GM12875 (cell line): ENCODE data around the gene CORO2B.

Experiments used
- H3K4me3 ChIP-seq: one replicate; pipeline ENCODE4 v1.5.1; 2011; ENCODE audit warnings: low read depth, low read length, control low read depth
- TF ChIP-seq, protein P1 (sequence below): IDR thresholded peaks from 2 replicates; pipeline ENCODE4 v1.5.1; 2011; ENCODE audit warnings: low read depth, mild to moderate bottlenecking, control low read depth, inconsistent platforms, low read length, moderate library complexity, borderline replicate concordance; ENCODE audit not compliant: insufficient read depth

CORO2B gene

DNA sequence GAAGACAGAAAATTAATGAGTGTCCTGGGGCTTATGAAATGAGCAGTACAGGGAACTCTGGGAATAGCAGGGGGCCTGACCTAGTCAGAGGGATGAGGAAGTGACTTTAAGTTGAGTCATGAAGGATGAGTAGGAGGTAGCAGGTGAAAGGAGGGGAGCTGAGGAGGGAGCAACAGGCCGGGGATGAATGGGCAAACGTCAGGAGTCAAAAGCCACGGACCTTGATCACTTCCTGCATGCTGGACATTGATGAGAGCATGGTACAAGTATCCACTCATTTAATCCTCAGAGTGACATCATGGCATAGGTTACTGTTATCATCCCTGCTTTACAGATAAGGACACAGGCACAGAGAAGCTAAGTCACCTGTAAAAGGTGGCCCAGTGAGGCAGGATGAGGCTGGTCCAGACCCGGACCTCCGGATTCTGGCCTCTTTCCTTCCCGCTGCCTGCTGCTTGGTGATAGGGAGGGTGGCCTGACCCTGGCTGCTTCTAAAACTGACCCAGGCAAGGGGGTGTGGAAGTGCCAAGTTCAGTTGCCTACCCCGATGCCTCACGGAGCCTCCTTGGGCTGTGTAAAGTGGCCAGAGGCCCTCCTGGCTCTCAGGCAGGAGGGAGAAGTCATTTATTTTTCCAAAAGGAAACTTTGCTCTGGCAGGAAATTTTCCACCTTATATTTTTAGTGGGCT lies 7.6 kb downstream of the CORO2B start:
- TF ChIP-seq, protein P1, sequence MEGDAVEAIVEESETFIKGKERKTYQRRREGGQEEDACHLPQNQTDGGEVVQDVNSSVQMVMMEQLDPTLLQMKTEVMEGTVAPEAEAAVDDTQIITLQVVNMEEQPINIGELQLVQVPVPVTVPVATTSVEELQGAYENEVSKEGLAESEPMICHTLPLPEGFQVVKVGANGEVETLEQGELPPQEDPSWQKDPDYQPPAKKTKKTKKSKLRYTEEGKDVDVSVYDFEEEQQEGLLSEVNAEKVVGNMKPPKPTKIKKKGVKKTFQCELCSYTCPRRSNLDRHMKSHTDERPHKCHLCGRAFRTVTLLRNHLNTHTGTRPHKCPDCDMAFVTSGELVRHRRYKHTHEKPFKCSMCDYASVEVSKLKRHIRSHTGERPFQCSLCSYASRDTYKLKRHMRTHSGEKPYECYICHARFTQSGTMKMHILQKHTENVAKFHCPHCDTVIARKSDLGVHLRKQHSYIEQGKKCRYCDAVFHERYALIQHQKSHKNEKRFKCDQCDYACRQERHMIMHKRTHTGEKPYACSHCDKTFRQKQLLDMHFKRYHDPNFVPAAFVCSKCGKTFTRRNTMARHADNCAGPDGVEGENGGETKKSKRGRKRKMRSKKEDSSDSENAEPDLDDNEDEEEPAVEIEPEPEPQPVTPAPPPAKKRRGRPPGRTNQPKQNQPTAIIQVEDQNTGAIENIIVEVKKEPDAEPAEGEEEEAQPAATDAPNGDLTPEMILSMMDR, result no peak
- no peak overlapping the region for H3K4me3 ChIP-seq

- H3K4me3 ChIP-seq, result no peak overlapping the region
- TF ChIP-seq, protein P1, result no peak
These were observed 9.1 kb downstream of the CORO2B start for GRCh38 chr15:68587769-68588385.

DNA sequence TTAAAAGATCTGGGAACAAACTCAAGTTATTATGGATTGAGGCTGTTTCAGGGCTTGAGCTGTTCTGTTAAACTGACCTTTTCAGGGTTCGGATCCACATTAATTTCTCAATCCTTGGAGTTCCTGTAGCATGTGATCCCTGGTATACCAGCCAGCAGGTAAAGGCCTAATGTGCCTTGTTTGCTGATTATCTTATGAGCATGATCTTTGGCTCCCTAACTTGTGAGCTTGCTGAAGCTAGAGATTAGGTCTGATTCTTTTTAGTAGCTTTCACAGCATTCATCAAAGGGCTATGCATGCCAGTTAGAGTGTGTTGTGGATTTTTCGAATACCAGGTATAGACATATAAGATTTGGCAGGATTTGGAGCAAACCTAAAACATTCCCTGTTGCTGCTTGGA lies 10.3 kb downstream of the CORO2B start:
- no peak overlapping the region for H3K4me3 ChIP-seq
- TF ChIP-seq, protein P1, result no peak

DNA sequence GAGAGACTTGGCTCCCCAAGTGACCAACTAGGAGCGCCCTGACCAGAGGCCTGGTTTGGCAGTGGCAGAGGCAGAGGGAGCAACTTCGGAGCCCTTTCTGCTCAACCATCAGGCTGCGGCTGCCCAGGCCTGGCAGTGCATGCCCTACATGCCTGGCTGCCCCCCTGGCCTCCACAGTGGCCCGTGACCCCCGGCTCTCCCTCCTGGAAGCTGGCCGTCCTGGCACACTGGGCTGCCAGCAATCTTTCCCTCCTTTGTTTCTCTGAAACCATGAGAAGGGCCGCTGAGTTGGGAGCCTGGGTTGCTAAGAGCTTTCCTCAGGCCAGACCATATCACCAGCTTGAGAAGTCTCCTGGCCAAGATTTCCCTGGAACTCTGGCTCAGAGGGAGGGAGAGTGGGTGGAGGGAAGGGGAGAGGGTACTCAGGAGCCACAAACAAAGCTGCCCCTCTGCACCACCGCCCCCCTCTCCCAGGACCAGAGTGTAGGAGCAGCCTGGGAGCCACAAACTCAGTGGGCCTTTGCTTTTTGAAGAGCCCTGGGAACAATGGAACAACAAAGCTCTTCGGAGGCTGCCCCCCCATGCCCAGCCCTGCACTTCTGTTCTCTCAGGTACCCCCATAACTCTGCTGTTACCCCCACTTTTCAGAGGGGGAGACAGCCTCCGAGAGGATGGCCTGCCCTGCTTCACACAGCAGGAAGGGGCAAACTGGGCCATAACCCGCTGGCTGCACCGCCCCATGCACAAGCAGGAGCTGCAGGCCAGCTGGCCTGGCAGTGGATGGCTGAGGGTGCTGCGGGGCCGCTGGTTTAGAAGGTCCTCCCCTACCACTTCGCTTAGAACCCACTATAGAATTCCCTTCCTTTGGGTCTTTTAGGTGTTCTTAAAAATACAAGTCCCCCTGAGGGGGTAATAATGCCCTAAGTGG lies 11.3 kb downstream of the CORO2B start:
- H3K4me3 ChIP-seq, result no peak overlapping the region
- TF ChIP-seq, protein P1, result no peak

DNA sequence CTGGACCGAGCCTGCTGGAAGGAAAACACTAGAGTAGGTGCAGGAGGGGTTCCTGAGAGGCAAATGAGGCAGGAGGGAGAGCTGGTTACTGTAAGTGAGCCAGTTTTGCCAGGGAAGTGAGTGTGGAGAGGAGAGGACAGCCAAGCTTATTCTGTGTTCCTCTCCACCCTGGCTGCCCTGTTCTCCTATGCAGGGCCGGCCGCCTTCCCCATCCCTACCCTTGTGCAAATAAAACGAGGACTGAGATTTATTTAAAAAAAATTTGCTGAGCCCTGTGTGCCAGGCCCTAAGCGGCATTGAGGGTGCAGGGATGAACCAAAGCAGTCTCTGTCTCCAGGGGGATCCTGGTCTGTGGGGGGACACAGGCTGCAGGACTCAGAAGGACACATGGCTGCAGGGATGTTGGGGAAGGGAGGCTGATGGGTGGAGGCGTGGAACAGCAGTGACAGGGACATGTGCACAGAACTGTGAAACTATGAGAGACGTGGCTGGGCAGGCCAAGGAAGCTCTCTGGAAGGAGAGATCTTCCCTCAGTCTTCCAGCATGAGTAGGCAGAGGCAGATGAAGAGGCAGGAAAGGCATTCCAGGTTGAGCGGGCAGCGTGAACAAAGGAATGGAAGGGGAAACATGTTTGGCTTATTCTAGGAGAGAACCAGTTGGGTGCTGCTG lies 12.1 kb downstream of the CORO2B start:
- TF ChIP-seq, protein P1, result no peak
- no peak overlapping the region for H3K4me3 ChIP-seq

GRCh38 chr15:68592054-68592453 lies 13.3 kb downstream of the CORO2B start:
- H3K4me3 ChIP-seq, result no peak overlapping the region
- TF ChIP-seq, protein P1, result no peak
